GM19468 (cell line): Measurements from ENCODE around the gene GBA2.

Source experiments
- ATAC-seq: cut with Tn5 transposase; IDR thresholded peaks from one replicate; pipeline ENCODE4 v1.9.1; 2021; ENCODE audit warnings: mild to moderate bottlenecking, moderate library complexity, moderate number of reproducible peaks; ENCODE audit not compliant: unreplicated experiment; ENCODE audit errors: extremely low read depth

Gene GBA2

DNA sequence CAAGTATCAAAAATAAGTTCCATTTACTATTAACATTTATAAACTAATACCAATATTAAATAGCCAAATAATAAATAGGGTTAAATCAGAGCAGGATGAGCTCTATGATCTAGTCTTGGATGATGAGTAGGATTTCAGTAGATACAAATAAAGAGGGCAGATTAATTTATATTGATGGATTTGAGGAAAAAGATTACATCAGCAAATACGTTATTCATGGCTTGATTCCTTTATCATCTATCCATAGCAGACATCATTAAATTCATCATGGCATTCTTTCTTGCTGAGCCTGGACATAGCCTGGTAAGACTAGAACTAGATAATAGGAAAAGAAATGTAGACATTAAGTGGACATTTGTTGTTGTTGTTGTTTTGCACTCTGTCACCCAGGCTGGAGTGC lies 18.4 kb upstream of the GBA2 start:
- ATAC-seq = no peak

DNA sequence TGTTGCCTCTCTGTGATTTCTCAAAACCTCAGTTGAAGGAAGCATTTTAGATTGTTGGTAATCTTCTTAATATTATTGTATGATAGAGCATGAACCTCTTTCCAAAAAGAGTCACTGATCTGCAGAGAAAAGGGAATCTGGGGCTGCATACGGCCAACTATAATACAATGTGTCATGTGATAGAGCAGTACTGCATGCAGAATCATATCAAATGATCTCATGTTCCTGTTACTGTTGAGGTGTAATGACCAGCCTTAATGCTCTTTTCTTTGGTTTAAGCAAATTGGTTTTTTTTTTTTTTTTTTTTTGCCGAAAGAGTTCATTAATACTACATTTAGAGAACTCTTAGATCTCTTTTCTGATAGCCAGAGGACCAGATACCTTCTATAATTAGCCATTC lies 18.0 kb upstream of the GBA2 start:
- no peak for ATAC-seq

DNA sequence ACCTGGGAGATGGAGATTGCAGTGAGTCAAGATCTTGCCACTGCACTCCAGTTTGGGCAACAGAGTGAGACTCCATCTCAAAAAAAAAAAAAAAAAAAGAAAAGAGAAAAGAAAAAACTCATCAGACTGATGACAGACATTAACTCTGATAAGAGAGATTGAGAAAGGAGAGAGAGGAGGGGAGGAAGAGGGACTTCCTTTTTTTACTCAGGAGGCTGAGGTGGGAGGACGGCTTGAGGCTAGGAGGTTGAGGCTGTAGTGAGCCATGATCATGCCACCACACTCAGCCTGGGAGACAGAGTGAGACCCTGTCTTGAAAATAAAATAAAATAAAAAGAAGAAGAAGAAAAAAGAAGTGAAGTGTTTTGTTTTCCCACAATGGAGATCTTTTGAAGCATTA lies 14.8 kb upstream of the GBA2 start:
- no peak for ATAC-seq

DNA sequence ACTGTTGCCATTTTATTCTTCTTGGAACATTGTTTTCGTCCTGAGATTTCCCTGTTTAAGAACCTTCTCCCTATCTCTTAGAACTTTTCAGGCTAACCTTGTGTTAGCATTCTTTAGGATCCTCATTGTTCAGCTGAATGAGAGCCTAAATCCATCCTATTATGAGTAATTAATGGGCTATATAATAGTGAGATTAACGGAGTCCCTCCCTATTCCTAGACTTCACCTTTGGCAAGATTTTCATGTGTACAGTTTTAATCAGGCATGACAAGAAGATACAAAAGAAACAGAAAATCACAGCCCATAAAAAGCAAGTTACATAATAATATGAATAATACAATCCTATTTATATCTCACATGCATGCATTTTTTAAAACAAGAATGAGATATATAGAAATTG lies 14.2 kb upstream of the GBA2 start:
- no peak for ATAC-seq

DNA sequence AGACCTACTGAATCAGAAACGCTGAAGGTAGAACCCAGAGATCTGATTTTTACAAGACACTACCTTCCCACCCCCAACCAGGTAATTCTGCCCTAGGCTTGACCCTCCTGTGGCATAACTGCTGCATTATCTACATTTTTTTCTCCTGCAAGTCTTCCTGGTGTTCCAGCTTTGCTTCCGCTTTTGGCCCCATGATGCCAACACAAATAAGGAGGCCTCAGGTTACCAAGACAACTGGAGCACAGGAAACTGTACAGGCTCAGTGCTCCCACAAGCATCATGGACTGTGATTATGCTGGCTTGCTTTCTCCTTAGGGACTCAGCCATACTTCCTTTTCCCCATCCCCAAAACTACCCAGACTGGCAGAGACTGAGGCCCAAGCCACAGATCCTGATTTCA lies 11.6 kb upstream of the GBA2 start:
- no peak for ATAC-seq

DNA sequence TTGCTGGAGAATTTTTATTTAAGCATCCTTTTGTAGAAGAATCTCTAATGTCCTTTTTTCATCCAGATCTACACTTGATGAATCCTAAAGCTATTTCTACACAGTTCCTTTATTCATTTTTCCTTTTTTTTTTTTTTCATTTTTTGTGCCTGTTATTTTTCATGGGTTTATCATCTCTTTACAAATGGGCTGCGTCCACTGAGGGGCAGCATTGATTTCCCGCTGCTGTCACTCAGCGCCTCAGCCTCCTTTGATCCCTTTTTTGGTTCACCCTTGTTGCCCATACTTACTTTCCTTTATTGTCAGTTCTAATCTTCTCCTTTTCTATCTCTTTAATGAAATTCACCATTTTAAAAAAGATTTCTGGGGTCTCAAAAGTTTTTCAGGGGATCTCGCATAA lies 10.8 kb upstream of the GBA2 start:
- ATAC-seq = no peak

DNA sequence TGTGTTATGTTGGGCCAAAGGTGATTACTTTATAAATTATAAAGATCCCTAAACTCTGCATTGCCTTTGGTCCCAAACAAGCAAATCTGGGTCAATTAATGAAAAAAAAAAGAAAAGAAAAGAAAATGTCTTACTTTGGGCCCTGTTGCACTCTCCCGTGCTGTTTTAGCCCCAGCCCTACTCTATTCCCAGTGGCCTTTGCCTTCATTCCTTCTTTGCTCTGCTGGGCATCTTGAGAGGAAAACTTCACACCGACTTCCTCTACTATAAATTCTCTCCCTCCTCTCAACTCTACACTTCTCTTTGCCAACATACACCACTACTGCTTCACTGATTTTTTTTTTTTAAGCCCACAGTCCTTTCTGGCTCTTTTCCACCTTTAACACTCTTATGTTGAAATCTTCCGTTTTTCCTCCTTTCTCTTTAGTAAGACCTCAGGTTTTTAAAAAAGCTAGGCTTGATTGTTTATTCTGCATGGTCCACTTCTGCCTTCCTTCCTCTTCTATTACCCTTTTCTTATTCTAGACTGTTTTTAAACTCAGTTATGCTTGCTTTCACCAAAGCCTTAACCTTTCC lies 9.5 kb upstream of the GBA2 start:
- no peak for ATAC-seq

- ATAC-seq = no peak
These were observed 8.9 kb upstream of the GBA2 start for GRCh38 chr9:35757892-35758275.

GRCh38 chr9:35757226-35757891 lies 8.3 kb upstream of the GBA2 start:
- no peak for ATAC-seq

DNA sequence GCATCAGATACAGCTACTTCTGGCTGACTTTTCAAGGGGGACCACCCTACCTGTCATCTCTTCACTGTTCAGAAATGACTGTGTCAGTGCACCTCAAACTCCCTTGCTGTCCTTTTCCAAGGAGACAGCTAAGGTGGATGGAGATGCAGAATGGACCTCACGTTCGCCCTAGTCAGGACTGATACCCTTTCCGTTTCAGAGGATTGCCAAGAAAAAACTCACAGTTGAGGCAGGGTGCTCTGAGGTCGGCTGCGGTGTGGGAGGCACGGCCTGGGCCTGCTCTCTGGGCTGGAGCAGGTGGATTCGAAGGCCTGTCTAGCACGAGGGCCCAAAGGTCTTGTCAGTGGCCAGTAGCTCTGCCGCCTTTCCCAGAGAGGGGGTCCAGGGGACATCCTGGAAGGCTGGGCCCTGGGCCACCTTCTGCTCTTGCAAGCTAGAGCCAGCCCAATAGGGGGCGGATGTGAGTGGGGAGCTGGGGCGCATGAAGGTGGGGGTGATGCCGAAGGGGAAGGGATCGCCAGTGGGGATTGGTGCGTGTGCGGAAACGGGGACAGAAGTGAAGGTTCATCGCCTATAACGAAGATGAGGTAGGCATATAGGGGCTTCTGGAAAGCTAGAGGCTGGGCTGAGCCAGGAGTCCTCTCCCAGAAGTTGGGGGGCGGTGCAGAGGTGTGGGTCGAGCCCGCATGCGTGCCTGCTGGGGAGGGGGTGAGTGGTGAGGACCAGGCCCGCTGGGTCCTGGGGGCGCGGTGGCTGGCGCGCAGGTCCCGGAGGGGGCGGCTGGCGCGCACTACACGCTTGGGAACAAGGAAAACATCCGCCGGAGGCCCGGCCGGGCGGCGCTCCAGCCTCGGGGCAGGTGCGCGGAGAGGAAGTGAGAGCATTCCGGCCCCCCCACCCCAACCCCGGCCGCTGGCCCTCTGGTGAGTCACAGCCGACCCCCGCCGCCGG lies 7.5 kb upstream of the GBA2 start:
- ATAC-seq = no peak

DNA sequence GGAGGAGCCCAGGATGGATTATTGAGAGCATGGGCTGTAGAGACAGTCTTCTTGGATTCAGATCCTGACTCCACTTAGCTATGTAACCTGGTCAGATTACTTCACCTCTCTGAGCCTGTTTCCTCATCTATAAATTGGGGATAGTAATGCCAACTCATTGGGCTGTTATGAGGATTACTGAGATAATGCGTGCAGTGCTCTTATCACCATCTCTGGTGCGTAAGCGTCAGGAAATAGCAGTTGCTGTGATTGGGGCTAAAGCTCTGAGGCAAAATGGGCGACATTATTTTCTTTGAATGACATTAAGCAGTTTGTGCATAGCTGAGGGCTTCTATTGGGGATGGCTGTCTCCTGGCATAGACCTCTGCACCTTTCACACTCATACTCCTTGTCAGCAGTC lies 6.0 kb upstream of the GBA2 start:
- no peak for ATAC-seq

- no peak for ATAC-seq
These were observed 5.2 kb upstream of the GBA2 start, which contains the start of gene MSMP for GRCh38 chr9:35754264-35754663. Gene MSMP (minus strand): TSS chr9:35754276. CDS start chr9:35754129, 147 bp downstream.

DNA sequence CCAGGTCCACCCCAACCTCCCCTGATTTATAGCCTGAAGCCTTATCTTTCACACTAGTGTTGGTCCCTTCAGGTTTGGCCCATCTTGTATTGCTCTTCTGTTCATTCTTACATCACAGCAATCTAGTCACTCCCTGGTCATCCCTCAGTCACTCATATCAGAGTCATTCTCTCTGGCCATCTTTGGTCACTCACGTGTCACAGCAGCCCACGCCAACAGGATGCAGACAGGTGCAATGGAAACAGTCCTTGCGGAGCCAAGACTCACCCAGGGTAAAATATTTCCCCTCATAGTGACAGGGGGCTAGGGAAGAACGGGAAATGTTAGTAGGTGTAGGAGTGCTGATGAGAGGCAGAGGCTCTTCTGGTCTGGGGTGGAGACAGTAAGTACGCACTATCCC lies 4.4 kb upstream of the GBA2 start:
- no peak for ATAC-seq

DNA sequence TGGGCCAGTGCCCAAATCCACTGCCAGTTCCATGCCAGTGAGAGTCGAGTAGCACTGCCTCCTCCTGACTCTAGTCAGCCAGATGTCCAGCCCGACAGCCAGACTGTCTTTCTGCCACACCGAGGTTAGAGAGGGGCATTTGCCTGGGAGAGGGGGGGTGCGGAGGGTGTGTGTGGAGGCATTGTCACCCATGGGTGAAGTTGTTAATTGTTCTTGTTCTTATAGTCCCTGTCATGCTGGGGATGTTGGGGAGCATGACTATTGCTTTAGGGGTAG lies 1.2 kb upstream of the GBA2 start:
- no peak for ATAC-seq

GRCh38 chr9:35749515-35750255 lies 657 bp upstream of the GBA2 start:
- no peak for ATAC-seq

- ATAC-seq = no peak
These were observed 678 bp downstream of the GBA2 start for GRCh38 chr9:35748242-35748857.

DNA sequence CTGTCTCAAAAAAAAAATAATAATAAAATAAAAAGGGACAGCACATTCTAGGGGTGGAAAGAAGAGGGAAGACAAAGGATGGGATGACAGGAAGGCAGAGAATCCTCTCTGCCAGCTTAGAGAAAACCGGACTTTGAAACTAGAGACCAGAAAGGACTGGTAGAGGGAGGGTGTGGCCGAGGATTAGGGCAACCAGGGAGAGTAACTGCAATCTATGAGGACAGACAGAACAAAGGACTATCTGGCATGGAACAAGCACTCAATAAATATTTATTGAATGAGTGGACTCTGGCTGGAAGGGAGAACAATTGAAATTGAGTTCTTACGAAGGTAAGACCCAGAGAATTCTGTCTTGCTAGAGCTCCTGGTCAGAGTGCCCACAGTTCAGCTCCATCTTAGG lies 2.4 kb downstream of the GBA2 start:
- ATAC-seq = no peak

- no peak for ATAC-seq
These were observed 3.5 kb downstream of the GBA2 start for GRCh38 chr9:35745569-35745968.

DNA sequence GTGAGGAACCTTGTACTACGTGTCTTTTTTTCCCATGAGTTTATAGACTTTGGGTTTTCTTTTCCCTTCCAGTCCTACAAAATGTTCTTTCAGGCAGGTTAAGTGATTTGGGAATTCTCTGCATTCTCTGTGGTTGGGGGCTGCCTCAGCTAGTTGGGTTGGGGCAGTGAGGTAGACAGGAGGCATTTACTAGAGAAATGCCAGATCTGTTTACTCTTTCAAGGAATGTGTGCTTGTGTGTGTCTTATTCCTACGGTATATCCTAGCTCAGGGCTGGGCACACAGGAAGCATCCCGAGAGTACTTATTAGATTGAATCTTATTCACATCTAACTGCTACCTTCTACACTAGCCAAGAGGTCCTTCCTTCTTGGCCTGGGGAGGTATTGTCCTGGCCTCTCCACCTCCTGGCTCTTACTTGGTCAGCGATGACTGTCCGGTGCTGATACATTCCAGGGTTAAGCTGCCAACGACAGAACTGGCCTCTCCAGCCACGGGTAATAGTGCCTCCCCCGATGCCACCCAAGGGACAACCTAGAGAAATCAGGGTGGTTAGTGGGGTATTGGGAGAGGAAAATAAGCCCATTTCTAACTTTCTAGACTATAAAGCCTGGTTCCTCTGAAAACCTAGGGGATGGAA lies 5.0 kb downstream of the GBA2 start:
- no peak for ATAC-seq

DNA sequence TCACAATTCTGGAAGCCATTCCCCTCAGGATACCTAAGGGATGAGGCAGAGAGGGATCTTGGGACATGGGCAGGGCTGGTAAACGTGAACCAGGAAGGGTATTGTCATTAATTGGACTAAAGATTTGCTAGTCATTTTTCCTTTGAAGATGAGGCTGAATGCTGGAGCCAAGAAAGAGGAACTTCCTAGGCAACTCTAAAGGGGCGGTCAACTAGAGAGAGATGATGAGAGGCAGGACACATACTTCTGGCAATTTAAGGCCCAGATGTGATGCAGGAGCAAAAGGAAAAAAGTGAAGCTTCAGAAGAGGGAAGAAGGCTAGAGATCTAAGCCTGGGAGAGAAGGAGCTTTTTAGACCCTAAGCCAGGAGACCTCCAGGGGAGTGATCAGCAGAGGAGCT lies 5.6 kb downstream of the GBA2 start:
- ATAC-seq = no peak
